ENCODE data around the gene COL4A1.

The COL4A1 gene

DNA sequence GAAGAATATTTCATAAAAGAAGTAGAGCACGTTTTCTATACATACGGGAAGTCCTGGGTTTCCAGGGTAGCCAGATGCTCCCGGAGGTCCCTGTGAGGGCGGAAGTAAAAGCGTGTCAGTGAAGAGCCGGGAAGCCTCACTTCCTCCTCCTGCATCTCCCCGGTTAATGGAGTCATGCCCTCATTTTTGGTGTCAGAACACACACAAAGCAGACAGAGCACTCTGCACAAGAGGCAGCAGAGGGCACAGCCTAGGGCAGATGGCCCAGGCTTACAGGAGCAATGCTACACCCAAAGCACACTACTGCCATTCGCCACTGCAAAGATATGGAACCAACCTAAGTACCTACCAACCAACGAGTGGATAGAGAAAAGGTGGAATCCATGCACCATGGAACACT lies 94.4 kb downstream of the COL4A1 start:
- no peak for DNase-seq

DNA sequence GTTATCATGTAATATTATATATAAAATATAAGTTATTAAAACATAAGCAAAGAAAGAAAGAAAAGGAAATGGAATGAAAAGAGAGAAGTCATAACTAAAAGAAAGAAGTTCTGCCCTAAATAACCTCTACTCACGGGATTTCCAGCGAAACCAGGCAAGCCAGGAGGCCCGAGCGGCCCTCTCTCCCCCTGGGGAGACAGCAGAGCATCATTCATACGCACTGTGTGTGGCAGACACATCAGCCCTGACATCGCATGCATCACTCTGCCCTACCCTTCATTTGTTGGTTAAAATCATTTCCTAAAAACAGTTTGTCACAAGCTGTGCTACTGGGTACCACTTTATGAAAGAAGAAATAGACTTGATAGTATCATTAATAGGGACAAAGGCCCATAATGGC lies 95.2 kb downstream of the COL4A1 start:
- no peak for DNase-seq

DNA sequence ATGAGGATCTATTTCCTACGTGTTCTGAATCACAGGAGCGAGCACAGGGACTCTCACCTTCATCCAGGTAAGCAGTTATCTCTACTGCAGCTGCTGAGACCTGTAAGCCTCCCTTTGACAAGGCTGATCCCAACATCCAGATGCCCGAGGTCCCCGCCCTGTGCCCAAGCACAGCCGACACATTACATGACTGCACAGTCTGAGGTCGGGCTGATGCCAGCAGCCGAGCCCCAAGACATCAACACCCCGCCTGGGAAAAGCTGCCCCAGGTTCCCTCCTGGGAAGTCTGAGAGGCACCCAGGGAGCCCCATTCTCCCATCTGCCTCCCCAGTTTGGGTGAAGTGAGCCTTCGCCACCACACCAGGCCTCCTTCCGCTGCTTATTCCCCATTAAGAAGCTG lies 95.9 kb downstream of the COL4A1 start:
- DNase-seq: no peak

DNA sequence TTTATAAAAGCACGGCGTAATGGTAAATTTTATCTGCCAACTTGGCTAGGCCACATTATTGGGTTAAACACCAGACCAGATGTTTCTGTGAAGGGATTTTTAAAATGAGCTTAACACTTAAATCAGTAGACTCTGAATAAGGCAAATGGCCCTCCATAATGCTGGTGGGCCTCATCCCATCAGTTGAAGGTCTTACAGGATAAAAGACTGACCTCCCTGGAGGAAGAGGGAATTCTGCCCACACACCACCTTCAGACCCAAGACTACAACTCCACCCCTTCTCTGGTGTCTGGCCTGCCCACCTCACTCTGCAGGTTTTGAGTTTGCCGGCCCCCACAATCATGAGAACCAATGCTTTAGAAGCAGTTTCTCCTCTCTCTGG lies 96.4 kb downstream of the COL4A1 start:
- no peak for DNase-seq

DNA sequence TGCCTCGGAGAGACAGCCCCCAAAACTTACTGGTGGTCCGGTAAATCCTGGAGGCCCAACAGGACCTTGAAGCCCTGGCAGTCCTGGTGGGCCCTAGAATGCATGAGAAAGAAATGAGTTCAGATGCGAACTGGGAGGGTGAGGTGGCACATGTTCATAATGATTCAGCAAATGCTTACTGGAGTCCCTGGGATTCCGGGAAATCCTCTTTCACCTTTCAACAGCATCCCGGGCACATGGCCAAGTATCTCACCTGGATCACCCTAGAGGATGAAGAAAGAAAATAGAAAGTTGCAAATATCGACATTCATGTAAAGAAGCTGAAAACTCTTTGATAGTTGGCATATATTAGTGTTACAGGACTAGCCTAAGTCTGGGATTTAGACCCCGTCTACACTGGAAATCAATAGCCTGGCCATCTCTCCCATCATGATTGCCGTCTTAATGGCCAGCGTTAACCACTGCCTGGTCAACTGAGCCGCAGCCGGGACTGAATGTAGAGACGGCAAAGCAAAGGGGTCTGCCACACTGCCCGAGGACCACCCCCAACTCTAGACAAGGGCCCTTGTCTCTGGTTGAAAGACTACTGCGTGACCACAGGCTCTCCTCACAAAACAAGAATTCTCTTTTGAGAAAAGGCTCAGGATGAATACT lies 96.9 kb downstream of the COL4A1 start:
- DNase-seq: no peak

DNA sequence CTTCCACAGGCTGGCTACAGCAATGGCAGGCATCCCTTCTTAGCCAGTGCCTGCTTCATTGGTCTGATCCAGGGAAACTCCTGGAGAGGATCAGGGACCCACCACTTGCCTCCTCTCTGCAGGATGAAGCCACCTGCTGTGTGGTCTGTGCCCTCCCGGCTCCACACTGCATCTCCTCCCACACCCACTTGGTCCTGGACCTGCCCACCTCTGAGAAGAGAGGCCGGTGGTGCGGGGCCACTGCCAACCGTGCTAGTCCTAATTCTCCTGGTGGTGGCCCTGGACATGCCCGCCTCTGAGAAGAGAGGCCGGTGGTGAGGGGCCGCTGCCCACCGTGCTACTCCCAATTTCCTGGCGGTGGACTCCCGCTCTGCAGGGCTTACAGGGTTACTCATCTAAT lies 98.8 kb downstream of the COL4A1 start:
- no peak for DNase-seq

DNA sequence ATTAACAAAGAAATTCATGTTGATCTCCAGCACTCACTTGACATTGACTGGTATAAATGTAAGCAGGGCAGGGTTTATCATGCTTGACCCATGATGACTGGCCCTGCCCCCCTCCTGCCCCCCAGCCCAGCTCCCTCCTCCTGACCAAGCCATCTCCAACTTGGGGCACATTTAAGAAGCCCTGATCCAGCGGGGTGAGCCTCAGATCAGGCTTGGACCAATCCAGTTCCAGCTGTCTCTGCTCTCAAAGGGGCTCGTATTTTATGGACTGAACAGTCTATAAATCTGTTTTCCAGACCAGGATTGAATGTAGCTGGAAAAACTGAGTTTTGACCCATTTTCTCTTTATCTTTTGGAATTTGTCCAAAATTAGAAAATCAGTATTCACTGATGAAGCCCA lies 100.0 kb downstream of the COL4A1 start:
- no peak for DNase-seq

DNA sequence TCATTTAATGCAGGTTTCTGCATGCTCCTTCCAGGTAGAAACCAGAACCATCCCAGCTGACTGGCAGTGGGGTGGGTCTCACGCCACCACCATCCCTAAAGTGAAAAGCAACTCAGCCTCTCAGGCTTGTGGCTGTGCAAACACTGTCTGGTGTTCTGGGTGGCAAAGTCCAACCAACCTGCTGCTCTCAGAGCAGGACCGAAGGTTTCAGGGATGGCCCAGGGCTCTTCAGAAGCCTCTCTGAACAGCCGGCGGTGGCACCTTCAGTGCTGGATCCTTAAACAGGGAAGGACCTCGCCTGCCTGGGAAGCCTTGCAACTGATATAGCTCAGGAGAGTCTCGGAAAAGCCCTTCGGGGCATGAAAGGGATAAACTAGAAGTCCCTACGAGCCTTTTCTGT lies 100.8 kb downstream of the COL4A1 start:
- DNase-seq: no peak

DNA sequence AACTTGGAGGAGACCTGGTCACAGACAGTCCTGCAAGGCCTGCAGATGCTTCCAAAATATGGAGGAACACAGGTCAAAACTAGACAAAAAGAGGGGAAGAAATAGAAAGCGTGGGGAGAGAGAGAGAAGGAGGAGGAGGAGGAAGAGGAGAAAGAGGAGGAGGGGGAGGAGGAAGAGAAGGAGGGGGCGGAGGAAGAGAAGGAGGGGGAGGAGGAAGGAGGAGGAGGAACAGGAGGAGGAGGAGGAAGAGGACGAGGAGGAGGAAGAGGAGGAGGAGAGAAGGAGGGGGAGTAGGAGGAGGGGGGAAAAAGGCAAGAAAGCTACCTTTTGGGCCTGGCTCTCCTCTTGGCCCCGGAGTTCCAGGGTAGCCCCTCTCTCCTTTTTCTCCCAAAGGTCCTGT lies 105.8 kb downstream of the COL4A1 start:
- DNase-seq: no peak

DNA sequence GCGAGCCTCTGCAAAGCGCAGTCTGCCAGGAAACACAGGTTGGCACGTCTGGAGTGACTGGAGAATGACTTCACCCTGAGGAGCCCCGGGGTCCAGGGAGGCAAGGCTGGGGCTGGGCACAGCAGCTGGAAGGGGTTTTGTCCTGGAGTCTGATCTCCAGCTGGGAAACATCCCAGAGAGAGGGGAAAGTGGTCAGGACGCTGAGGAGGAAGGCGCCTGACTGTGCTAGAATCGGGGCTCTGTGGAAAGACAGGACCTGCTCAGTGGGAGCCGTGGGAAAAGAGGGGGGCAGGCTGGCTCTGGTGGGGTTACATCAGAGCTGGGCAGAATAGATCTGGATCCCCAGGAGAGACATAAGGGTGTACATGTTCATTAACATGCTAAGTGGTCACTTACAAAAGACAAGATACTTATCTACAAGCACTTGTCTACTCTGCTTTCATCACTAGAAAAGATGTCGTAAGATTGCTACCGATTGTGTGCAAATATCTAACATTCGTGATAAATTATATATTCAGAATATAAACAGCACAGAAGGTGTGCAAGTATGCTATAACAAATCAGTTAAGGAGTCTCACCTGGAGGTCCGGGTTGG lies 106.6 kb downstream of the COL4A1 start:
- no peak for DNase-seq

DNA sequence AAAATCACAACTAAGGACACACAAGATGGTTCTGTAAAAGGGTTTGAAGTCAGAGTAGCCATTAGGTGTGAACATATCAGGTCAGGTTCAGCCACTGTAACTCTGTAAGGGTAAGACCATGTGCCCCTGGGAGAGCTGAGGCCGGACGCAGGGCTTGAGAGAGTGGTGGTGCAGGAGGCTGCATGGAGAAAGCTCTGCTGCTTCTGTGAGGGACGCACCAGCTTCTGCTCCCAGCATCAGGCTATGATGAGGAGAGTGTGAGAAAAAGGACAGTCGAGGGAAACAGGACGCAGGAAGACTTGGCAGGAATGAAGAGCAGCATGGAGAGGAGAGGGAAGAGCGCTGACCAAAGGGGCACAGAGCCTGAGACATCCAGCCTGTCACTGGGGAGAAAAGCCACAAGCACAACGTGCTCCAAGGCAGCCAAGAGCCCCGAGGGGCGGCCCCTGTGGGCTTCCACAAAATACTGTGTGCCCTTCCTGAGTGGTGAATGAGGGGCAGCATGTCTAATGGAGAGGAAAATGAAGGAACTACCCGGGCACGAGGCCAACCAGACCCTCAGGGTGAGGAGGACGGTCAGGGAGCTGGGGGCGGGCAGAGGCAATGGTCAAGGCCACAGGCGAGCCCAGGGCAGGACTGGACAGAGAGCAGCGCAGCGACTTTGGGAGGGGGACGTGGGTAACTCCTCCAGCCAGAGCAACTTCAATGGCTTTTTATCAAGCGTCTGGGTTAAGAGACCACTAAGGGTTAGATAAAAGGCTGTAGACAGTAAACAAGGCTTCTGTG lies 107.7 kb downstream of the COL4A1 start:
- no peak for DNase-seq

DNA sequence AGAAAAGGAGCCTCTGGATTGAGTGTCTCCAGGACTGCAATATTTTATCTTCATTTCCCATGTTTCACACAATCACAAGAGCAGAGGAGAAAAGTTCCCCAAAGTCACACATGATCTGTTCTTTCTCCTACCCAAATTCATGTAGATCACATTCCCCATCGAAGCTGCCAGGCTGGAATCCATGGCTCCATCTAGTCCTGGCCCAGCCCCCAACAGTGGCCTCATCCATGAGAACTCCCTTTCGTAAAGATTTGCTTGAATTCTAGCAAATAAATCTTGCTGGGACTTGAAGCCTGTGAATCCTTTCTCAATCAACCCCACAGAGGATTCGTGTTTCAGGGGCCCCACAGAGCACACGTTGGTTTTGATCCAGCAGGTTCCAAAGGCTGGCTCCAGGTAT lies 109.5 kb downstream of the COL4A1 start:
- no peak for DNase-seq

DNA sequence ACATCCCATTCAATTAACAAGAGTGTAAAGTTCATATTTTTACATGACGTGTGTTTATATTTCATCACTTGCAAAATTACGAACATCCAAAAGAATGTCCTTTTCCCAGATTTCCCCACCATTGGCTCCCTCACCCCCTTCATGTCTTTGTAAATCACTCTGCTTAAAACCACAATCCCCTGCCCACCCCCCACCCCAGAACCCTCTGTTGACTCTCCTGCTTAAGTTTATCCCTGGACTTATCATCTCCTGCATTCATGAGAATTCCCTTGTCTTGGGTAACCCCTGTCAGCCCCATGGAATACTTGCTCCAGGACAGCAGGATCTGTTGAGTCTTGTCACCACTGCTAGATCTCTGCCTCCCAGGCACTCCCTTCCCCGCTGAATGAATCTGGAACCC lies 109.9 kb downstream of the COL4A1 start:
- no peak for DNase-seq

DNA sequence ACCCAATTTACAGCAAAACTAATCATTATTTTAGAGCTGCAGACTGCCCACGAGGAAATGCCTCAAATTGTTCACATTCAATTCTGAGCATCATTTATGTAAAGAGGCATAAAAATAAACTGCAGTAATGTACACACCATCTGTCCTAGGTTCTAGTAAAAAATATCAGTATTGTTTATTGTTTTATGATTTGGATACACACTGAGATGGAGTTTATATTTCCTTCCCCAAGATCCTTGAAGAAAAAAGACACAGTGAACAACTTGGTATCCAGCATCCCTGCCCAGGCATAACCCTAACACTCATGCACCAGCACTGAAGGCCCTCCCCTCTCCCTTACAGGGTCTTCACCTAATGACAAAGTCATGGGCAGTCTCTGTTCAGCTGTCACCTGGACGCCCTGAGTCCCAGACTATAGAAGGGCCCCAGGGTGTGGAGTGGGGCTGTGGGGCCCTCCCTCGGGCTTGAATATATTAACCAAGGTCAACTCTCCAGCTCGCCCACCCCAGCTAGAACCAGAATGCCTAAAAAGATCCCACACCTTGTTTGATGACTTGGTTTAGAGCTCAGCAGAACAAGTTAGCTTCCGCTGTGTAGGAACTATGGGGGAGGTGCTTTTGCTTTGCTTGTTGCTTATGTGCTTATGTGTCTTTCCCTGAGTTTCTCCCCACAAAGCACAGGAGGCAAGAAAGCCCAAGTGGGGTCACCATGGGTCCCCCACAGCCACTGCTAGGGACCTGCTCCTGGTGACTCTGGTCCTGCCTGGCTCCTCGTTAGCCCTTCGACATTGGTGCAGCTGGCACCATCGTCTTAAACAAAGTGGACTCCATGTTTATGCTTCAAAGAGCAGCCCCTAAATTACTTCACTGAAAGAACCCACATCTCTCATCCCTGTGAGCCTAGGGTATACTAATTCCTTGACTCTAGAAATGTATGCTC lies 111.1 kb downstream of the COL4A1 start:
- no peak for DNase-seq

DNA sequence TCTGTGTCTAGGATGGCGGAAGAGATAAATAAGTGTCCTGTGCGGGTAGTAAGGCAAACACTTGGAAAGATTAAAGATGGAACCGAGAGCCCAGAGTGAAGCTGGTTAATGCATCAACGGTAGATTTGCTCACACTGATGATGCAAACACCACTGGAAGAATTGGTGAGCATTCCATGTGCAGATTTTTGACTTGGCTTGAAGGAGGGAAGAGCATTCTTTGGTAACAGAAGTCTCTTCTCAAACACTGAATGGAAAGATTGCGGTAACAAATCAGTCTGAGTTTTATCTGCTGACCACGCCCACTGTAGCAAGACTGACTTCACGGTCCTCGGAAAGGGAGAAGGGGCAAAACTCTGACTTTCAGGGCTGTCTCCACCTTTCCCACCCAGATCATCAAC lies 112.5 kb downstream of the COL4A1 start:
- no peak for DNase-seq

DNA sequence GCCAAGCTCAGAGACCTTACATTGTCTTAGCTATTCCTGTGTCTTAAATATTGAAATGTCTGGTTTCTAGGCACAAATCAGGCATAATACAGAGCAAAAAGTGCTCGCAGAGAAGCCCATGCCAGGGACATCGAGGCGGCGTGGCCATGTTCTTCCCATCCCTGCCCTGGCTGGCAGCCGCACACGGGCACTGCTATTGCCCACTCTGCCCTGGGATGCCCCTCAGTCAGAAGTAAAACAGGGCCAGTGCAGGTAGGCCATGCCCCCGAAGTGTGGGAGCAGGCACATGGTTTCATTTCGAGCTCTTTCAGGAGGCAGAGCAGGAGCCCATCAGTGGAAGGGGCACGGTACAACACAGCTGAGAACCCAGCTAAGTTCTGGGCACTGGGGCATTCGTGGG lies 113.5 kb downstream of the COL4A1 start:
- no peak for DNase-seq

DNA sequence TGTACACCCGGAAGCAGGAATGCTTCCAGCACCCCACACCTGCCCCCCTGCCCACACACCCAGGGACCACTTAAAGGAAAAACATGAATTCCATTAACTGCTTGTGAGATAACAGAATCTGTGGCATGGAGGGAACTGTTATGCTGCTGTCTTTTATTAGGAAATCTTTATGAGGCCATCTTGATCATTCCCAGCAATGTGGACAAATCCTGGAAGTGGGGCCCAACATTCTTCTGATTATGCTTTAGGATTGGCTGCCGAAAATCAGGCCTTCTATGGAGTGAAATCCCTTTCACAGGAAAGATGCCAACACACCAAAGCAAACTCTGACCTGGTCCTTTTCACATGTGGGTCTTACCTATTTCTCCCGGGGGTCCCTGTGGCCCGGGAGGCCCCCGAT lies 114.5 kb downstream of the COL4A1 start:
- DNase-seq: no peak

DNA sequence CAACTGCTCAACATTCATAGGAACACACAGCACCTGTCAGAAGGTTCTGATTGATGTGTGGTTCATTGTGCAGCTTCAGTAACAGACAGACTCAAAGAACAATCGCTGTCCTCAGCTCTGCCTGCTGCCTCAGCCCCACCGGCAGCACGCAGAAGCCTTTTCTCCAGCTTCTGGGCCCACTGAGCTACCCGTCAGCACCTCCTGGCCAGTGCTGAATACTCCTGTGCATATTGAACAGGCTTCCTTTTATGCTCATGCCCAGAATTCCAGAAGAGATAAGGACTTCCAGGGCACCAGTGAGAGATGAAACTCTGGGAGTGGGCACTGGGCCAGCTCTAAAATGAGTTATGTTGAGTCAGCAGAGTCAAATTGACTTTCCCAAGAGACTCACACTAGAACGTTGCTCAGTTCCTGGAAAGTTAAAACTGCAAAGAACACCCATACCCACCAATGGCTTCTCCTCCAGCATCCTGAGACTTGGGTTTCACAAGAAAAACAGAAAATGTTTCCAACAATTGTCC lies 119.3 kb downstream of the COL4A1 start:
- no peak for DNase-seq

DNA sequence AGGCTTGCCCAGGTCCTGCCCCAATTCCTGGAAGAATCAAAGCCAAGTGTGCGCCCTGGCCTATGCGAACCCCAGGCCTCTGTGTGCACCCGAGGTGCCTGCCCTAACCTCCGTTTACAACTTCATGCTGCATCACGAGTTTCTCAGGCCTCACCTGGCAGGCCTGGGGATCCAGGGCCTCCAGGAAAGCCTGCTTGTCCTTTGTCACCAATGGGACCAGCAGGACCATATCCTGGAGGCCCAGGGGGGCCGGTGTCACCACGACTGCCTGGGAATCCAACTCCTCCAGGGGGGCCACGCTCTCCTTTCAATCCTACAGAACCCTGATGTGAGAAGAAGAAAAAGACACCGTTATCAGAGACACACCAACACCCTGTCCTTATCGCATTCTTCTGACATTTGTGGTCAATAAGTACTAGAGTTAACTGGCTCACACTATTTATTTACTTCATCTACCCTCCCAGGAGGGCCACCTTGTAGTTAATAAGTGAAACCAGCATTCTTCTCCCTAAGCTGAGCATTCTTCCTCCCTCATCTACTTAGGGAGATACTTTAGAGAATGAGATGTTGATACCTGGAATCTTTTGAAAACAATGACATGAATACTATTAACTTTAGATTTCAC lies 120.6 kb downstream of the COL4A1 start:
- no peak for DNase-seq

DNA sequence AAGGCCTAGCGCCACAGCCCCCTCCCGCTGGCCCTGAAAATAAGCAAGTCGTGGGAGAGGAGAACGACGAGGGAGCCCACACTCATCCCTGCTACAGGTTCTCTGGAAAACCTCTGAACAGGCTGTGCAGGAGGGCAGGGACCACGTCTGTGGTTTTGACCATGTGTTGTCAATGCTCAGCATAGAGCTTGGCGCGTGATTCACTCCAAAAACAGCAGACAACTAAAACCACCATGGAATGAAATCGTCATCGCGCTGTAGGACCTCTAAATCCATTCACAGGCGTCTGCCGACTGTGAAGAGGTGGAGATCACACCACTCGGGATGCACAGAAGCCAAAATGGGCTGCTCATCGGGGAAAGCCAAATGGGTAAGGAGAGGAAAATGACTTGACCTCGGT lies 121.3 kb downstream of the COL4A1 start:
- DNase-seq: no peak

DNA sequence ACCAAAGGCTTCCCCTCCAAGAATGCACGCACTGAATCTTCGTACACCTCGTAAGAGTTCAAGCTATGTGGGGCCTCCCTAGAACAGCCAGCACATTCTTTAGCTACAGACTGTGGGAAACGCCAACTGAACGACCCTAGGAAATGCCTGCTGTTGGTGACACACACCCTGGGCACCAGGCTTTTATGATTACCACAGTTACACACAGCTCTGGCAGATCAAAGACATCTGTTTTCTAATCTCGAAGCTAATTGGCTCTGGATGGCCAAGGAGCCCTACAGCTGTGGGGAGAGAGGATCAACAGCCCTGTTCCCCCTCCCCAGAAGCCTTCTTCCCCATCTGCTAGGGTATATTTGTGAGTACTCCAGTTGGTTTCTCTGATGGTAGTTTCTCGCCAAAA lies 123.0 kb downstream of the COL4A1 start:
- no peak for DNase-seq

DNA sequence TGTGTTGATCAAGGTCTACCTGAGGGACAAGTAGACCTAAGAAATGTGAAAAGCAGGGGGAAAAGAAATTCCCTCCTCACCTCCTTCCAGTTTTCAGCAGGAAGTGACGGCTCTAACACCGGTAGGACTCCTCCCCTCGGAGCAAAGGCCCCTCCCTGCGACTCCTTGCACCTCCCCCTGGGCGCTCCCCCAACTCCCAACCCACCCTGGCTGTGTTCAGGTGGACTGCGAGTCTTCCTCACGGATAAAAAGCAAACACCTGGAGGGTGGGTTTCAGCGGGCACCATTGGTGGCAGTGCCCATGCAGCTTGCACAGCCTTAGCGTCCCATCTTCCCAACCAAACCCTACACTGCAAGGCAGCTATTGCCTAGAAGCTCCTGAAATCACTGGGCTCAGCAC lies 124.5 kb downstream of the COL4A1 start:
- DNase-seq: no peak

DNA sequence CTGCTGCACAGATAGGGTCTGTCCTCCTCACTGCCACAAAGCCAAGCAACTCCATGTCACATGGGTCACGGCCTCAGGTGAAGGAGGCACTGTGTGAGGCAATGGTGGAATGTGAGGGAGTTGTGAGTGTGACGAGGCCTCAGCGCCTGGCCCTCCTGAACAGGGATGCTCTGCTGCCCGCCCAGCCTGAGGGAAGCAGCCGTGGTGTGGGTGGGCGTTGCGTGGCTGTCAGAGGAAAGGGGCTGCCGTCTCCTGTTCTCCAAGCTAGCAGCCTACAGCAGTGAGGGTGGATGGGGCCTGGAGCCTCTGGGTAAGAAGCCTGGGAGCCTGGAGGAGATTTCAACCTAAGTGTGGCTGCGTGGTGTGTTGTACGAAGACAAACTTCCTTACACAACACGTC lies 125.0 kb downstream of the COL4A1 start:
- DNase-seq: no peak

Data from activated effector memory CD4-positive, alpha-beta T cell treated with anti-CD3 and anti-CD28 coated beads, Interleukin-2, amount 50 U/mL, for 16 hours (primary cell).